ENCODE results near the gene GPSM3. TPM values are rescaled to one million over a fixed set of nuclear protein-coding genes. Genes with fewer than 3 reads are reported as not detected.
A peak's percentile ranks its signal among the peaks of the same experiment; 100 is the strongest.

Gene GPSM3
- total and polyA plus RNA-seq, 3 donors from 2014 or later: 5.4 to 11.3 (median 7.7) TPM

DNA sequence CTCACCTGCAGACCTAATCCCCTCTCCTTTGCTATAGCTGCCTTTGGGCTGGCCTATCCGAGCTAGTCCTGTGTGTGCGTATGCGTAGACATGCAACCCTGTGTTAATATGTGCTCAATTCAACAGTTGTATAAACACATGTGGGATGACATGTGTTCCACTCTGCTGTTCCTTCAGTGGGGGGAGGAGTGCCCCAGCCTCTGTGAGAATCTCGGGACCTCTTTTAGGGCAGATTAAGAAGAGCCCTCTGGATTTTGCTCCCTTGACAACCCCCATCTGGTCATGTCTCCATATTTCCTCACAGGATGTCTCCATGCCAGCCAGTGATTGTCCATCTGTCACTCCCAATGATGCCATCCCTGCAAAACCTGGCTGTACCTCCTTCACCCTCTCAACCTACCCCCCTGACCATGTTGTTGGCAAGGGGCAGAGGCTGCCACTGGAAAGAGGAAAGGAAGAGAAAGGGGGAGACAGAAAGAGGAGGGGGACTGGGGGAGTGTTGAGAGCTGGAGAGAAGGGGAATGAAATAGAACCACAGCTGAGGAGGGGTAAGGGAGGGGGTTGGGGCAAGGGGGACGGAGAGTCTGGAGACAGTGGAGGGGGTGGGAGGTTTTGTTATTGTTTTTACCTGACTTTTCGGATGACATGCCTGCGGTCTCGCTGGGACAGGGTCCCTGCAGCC is 41.1 kb downstream of the GPSM3 start:
- 20 to 25% methylated on average over 8 of the region's 8 CpGs for WGBS, 2 donors
- Histone ChIP-seq H3K27ac (peak overlapping the region; percentile 39 to 44), H3K4me1 (peaks cover 27% of the 10 kb centered on the region), H3K4me3 (peak overlapping the region; percentile 39 to 56), H3K27me3 (no peaks in the 10 kb centered on the region), H3K9me3 (no peaks in the 10 kb centered on the region), H3K36me3 (ENCODE audit: low read depth, missing control alignments) (no peaks in the 10 kb centered on the region)
- DNase-seq: no peak
- no peak for TF ChIP-seq POLR2A (IDR thresholded peaks at IDR 0.05)
- TF ChIP-seq, protein P1, sequence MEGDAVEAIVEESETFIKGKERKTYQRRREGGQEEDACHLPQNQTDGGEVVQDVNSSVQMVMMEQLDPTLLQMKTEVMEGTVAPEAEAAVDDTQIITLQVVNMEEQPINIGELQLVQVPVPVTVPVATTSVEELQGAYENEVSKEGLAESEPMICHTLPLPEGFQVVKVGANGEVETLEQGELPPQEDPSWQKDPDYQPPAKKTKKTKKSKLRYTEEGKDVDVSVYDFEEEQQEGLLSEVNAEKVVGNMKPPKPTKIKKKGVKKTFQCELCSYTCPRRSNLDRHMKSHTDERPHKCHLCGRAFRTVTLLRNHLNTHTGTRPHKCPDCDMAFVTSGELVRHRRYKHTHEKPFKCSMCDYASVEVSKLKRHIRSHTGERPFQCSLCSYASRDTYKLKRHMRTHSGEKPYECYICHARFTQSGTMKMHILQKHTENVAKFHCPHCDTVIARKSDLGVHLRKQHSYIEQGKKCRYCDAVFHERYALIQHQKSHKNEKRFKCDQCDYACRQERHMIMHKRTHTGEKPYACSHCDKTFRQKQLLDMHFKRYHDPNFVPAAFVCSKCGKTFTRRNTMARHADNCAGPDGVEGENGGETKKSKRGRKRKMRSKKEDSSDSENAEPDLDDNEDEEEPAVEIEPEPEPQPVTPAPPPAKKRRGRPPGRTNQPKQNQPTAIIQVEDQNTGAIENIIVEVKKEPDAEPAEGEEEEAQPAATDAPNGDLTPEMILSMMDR (IDR thresholded peaks at IDR 0.05): no peak
- intact Hi-C loops (cut with DNase I; ENCODE audit: low total_unique reads): no loop called here

DNA sequence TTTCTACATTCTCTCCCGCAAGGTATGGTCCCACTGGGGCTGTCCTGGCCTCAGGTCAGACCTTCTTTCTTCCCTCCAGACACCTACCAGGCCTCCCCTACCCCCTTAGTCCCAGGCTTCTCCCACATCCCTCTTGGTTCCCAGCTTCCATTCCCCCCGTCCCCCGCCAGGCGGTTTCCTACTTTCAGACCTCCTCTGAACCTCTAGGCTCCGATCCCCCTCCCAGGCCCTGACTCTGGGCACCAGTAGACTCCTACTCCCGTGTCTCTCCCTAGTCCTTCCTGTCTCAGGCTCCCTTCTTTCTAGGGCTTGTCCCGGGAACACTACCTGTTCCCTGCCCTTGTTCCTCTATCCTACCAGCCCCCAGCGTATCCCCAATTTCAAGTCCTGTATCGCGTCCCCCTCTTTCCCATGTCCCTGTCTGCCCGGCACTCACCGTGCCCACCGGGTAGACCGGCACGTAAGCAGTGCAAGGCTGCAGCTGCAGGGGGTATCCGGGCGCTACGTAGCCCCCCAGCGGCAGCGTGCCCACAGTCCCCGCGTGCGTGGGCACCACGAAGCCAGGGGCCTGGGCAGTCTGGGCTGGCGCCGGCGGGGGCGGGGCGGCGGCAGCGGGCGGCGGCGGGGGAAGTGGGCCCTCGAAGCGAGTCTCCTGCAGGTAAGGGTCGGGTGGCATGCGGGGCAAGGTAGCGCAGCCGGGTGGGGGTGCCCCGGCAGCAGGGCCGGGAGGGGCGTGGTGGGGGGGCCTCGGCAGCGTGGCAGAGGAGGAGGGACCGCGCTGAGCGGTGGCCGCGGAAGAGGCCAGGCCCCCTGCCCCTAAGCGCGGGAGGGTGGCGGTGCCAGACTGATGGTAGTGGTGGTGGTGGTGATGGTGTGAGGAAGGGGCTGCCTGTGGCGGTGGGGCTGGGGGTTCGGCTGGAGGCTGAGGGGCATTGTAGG is 42.2 kb downstream of the GPSM3 start:
- Histone ChIP-seq H3K9me3 (no peaks in the 10 kb centered on the region), H3K36me3 (ENCODE audit: low read depth, missing control alignments) (no peaks in the 10 kb centered on the region), H3K4me3 (no peak overlapping the region), H3K27me3 (no peaks in the 10 kb centered on the region), H3K4me1 (peaks cover 22% of the 10 kb centered on the region), H3K27ac (no peak overlapping the region)
- DNase-seq: no peak
- no peak for TF ChIP-seq POLR2A (IDR thresholded peaks at IDR 0.05)
- TF ChIP-seq, protein P1 (IDR thresholded peaks at IDR 0.05): no peak
- intact Hi-C loops (cut with DNase I; ENCODE audit: low total_unique reads): no loop called here
- WGBS, 2 donors: 44 to 47% methylated on average over 25 to 55 of the region's 55 CpGs

DNA sequence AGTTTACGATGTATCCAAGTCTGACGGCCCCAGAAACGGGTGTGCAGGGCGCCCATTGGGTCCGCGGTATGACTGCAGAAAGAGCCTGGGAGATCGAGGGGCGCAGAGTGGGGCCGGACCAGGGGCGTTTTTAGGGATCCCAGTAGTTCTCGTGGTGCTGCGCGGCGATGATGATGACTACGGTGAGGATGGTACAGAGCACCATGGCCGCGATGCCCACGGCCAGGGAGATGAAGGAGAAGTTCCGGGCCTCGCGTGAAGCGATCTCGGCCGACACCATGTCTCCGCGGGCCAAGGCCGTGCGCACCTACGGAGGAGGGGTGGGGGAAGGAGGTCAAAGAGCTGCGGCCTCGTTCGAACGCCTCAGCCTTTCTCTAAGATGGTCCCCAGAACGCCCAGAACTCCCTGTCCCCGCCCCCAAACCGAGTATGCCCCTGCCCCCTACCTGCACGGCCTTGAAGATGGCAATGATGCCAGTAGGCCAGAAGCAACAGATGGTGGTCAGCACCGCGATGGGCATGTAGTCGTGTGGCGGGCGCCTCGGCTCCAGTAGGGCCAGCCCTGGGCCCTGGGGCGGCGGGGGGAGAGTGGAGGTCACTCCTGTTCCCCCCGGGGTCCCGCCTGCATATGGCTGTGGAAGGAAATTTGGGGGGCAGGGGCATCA is 43.2 kb downstream of the GPSM3 start:
- WGBS, 2 donors: 69 to 70% methylated on average over 34 to 47 of the region's 47 CpGs
- no peaks in the 10 kb centered on the region for H3K9me3 ChIP-seq
- no peak for DNase-seq
- H3K4me1 ChIP-seq: peaks cover 16% of the 10 kb centered on the region
- no peaks in the 10 kb centered on the region for H3K36me3 ChIP-seq (ENCODE audit: low read depth, missing control alignments)
- H3K27ac ChIP-seq: no peak overlapping the region
- no peaks in the 10 kb centered on the region for H3K27me3 ChIP-seq
- intact Hi-C loops (cut with DNase I; ENCODE audit: low total_unique reads): no loop called here
- H3K4me3 ChIP-seq: peak overlapping the region in 1 of 2 donors; percentile 6
- TF ChIP-seq POLR2A (IDR thresholded peaks at IDR 0.05): no peak
- TF ChIP-seq, protein P1 (IDR thresholded peaks at IDR 0.05): no peak

DNA sequence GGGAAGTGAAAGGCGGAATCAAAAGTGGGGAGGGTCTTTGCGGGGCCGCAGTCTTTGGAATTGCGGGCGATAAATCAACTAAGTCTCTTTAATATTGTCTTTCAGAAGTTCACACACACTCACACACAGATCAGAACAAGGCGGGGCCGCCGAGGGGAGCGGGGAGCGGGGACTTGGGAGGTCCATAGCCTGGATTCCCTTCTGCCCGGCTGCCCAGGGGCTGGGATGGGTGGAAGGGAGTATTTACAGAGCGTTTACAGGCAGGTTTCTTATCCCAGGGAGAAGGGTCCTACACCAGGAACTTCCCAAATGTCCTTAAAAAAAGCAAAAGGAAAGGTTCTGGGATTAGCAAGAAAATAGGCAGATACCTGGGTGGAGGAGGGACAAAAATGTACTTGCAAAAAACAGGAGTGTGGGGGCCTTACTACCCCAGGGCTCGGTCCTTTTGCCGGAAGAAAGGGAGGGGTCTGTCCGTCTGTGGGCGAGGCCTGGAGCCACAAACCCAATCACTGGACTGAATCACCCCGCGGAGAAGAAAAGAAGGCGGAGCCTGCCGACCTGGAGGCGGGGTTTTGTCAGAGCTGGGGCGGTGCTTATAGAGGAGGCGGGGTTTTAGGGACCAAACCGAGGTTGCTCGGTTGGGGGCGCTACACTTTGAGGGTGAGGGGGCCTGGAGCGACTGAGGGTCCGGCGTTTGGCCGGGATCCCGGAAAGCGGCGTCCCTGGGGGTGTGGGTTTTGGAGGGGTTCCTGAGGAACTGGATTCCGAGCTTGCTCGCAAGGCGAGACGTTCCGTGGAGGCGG is 44.0 kb downstream of the GPSM3 start:
- TF ChIP-seq POLR2A (IDR thresholded peaks at IDR 0.05): no peak
- TF ChIP-seq, protein P1 (IDR thresholded peaks at IDR 0.05): no peak
- DNase-seq: peak; percentile 73
- intact Hi-C loops (cut with DNase I; ENCODE audit: low total_unique reads): no loop called here
- Histone ChIP-seq H3K36me3 (ENCODE audit: low read depth, missing control alignments) (no peaks in the 10 kb centered on the region), H3K4me1 (peaks cover 16% of the 10 kb centered on the region), H3K9me3 (no peaks in the 10 kb centered on the region), H3K27me3 (no peaks in the 10 kb centered on the region), H3K27ac (no peak overlapping the region), H3K4me3 (peak overlapping the region; percentile 6 to 12)
- WGBS, 2 donors: 49 to 50% methylated on average over 39 of the region's 39 CpGs
